GM12872 (cell line): Measurements from ENCODE around the gene TMEM31.

Experiments
- TF ChIP-seq, protein P1 (sequence below): IDR thresholded peaks from 3 replicates; pipeline ENCODE4 v1.5.1; 2011; ENCODE audit warnings: low read depth, mild to moderate bottlenecking, low read length, moderate library complexity; ENCODE audit not compliant: insufficient read depth

The TMEM31 gene

DNA sequence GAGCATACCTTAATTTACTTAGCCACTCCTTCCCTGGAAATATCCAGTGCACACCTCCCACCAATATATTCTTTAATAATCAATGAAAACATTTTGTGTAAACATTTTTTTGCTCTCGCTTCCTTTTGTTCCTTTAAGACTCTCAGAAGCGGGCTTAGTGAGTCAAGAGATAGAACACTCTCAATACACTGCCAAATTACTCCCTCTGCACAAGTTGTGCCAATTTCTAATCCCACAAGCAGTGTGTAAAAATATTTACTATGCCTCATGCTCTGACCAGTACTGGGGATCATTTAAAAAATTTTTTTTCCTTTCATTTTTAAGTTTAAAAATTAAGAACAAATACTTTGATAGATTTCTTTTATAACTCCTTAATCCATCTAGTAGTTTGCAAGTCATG is 29.3 kb upstream of the TMEM31 start:
- TF ChIP-seq, protein P1, sequence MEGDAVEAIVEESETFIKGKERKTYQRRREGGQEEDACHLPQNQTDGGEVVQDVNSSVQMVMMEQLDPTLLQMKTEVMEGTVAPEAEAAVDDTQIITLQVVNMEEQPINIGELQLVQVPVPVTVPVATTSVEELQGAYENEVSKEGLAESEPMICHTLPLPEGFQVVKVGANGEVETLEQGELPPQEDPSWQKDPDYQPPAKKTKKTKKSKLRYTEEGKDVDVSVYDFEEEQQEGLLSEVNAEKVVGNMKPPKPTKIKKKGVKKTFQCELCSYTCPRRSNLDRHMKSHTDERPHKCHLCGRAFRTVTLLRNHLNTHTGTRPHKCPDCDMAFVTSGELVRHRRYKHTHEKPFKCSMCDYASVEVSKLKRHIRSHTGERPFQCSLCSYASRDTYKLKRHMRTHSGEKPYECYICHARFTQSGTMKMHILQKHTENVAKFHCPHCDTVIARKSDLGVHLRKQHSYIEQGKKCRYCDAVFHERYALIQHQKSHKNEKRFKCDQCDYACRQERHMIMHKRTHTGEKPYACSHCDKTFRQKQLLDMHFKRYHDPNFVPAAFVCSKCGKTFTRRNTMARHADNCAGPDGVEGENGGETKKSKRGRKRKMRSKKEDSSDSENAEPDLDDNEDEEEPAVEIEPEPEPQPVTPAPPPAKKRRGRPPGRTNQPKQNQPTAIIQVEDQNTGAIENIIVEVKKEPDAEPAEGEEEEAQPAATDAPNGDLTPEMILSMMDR: no peak

DNA sequence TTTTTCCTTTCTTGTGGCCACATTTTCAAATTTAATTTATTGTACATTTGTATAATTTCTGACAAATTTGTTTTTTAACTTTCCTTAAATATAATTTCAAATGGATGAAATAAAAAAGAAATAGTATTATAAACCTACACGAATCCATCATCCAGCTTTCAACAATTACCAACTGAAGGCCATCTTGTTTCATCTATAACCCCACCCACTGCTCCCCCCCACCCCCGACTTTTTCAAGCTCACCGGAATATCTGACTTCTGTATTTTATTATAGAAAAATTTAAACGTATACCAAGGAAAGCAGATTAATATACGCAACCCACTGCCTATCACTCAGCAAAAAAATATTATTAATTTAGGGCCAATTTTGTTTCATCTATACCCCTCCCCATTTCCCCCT is 25.3 kb upstream of the TMEM31 start:
- TF ChIP-seq, protein P1: no peak

GRCh38 chrX:103686199-103687072 is 24.3 kb upstream of the TMEM31 start, which contains the start of gene MORF4L2:
Gene MORF4L2, minus strand, starts transcription at chrX:103686699. Its CDS starts 9,672 bp downstream, at chrX:103677027.
- TF ChIP-seq, protein P1: no peak

GRCh38 chrX:103687073-103687695 is 23.5 kb upstream of the TMEM31 start:
- TF ChIP-seq, protein P1: peak; percentile 44; the same call in 2 of the 3 replicates

GRCh38 chrX:103687696-103688201 is 23.0 kb upstream of the TMEM31 start:
- TF ChIP-seq, protein P1: peak; percentile 69

DNA sequence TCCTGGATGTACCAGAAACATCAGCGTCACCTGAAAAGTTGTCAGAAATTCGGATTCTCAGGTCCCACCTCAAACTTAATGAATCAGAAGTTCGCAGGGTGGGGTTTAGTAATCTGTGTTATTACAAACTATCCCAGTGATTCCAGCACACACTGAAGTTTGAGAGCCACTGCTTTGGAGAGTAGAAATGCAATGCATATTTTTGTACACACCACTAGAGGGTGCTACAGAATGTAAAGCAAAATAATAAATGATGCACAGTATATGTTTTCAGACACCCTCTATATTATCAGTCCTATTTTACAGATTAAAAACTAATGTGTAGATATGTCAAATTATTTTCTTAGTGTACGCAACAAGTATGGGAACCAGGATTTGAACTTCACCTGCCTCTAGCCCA is 21.8 kb upstream of the TMEM31 start:
- TF ChIP-seq, protein P1: peak; percentile 38; the same call in 2 of the 3 replicates

DNA sequence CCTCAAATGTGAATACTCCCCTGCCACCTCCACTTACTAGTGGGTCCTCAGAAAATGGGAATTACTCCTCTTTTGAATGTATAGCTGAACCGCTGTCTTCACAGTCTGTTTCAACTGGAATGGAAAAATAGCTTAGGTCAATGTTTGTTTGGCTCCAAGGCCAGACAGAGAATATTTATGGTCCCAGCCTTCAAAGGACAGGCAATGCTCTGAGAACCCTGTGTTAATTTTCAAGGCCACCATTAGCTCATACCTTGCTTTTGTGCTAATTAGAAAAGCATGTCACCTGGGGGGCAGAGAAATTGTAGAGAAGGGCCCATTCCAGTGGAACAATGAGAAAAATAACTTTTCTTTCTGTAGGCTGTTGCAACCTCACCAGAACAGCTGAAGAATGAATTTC is 19.6 kb upstream of the TMEM31 start:
- TF ChIP-seq, protein P1: no peak
